WTC11 (cell line): Measurements from ENCODE around the gene ZNF12. TPM values are rescaled to one million over a fixed set of nuclear protein-coding genes. Genes with fewer than 3 reads are reported as not detected.
"Not testable (repeated sequence)": the region's sequence is repeated elsewhere in the genome, so short reads cannot be mapped to it uniquely, and the experiment has no call there.

Source experiments
- ATAC-seq: fragments of 200-7000 bp; cut with Tn5 transposase; 2 replicates; pipeline ENCODE4 v1.10.0; 2021; ENCODE audit warnings: mild to moderate bottlenecking, moderate library complexity
- CTCF ChIA-PET: fragments of 300-600 bp; sonication (Branson Sonifier 250); formaldehyde crosslinking; loops from one replicate; lab custom pipeline; 2021; ENCODE audit warnings: antibody characterized with exemption; lab: Charles Lee
- POLR2A ChIA-PET: fragments of 350-600 bp; sonication (Branson Sonifier 250); formaldehyde crosslinking; loops from one replicate; lab custom pipeline; 2021; ENCODE audit warnings: antibody characterized with exemption; lab: Charles Lee
- DNase-seq: peaks from one replicate; pipeline ENCODE4 v3.0.0; 2021; ENCODE audit warnings: low spot score
- H3K27ac Mint-ChIP-seq: 2 replicates; pipeline ENCODE4 v1.8.0; 2021; ENCODE audit warnings: mixed read lengths
- H3K27me3 Mint-ChIP-seq: 2 replicates; pipeline ENCODE4 v1.8.0; 2021; ENCODE audit warnings: low read depth, mild to moderate bottlenecking, moderate library complexity, mixed read lengths
- H3K36me3 Mint-ChIP-seq: 2 replicates; pipeline ENCODE4 v1.8.0; 2021; ENCODE audit warnings: mixed read lengths
- H3K4me1 Mint-ChIP-seq: 2 replicates; pipeline ENCODE4 v1.8.0; 2022; ENCODE audit warnings: mixed read lengths
- H3K4me3 Mint-ChIP-seq: 2 replicates; pipeline ENCODE4 v1.8.0; 2021; ENCODE audit warnings: mild to moderate bottlenecking, moderate library complexity, mixed read lengths
- H3K9me3 Mint-ChIP-seq: 2 replicates; pipeline ENCODE4 v1.8.0; 2021; ENCODE audit warnings: mixed read lengths
- ATF2 ChIP-seq: sonication (generic); formaldehyde crosslinking; IDR thresholded peaks from 2 replicates; pipeline ENCODE4 v1.8.1; 2022; ENCODE audit warnings: low read depth, missing genetic modification reagents, borderline replicate concordance
- ATF6 ChIP-seq: sonication (generic); formaldehyde crosslinking; IDR thresholded peaks from 2 replicates; pipeline ENCODE4 v1.8.1; 2023; ENCODE audit warnings: mild to moderate bottlenecking, missing genetic modification reagents
- ERG ChIP-seq: fragments of 250-450 bp; sonication (Bioruptor Pico); IDR thresholded peaks from 2 replicates; pipeline ENCODE4 v1.8.0; 2021; ENCODE audit warnings: mild to moderate bottlenecking
- ETV6 ChIP-seq: sonication (generic); formaldehyde crosslinking; IDR thresholded peaks from 2 replicates; pipeline ENCODE4 v1.8.1; 2022; ENCODE audit warnings: mild to moderate bottlenecking, missing genetic modification reagents
- FOXJ3 ChIP-seq: sonication (generic); formaldehyde crosslinking; IDR thresholded peaks from 2 replicates; pipeline ENCODE4 v1.9.0; 2021; ENCODE audit warnings: missing genetic modification reagents, mild to moderate bottlenecking, borderline replicate concordance
- FOXK1 ChIP-seq: sonication (generic); formaldehyde crosslinking; IDR thresholded peaks from 2 replicates; pipeline ENCODE4 v1.8.0; 2022; ENCODE audit warnings: mild to moderate bottlenecking, moderate library complexity, missing genetic modification reagents
- GRHL2 ChIP-seq: fragments of 250-450 bp; sonication (Bioruptor Pico); IDR thresholded peaks from 2 replicates; pipeline ENCODE4 v1.8.0; 2022; ENCODE audit warnings: mild to moderate bottlenecking, moderate library complexity; ENCODE audit not compliant: insufficient replicate concordance, severe bottlenecking
- HMGXB4 ChIP-seq: sonication (generic); formaldehyde crosslinking; IDR thresholded peaks from 2 replicates; pipeline ENCODE4 v1.8.1; 2023; ENCODE audit warnings: mild to moderate bottlenecking, moderate library complexity, missing genetic modification reagents
- IRF1 ChIP-seq: sonication (generic); formaldehyde crosslinking; IDR thresholded peaks from 2 replicates; pipeline ENCODE4 v1.8.0; 2023; ENCODE audit warnings: missing genetic modification reagents
- JUN ChIP-seq: sonication (generic); formaldehyde crosslinking; IDR thresholded peaks from 2 replicates; pipeline ENCODE4 v1.8.0; 2023; ENCODE audit warnings: mild to moderate bottlenecking, missing genetic modification reagents
- MYBL2 ChIP-seq: sonication (generic); formaldehyde crosslinking; IDR thresholded peaks from 2 replicates; pipeline ENCODE4 v1.8.1; 2023; ENCODE audit warnings: mild to moderate bottlenecking, moderate library complexity, missing genetic modification reagents
- NFATC4 ChIP-seq: fragments of 250-450 bp; sonication (Bioruptor Pico); IDR thresholded peaks from 2 replicates; pipeline ENCODE4 v1.9.0; 2021; ENCODE audit warnings: mild to moderate bottlenecking
- NR1H2 ChIP-seq: sonication (generic); formaldehyde crosslinking; IDR thresholded peaks from 2 replicates; pipeline ENCODE4 v1.9.0; 2021; ENCODE audit warnings: mild to moderate bottlenecking, moderate library complexity, missing genetic modification reagents
- NR2C2 ChIP-seq: sonication (generic); formaldehyde crosslinking; IDR thresholded peaks from 2 replicates; pipeline ENCODE4 v1.8.0; 2022; ENCODE audit warnings: mild to moderate bottlenecking, missing genetic modification reagents
- RORB ChIP-seq: fragments of 250-450 bp; sonication (Bioruptor Pico); IDR thresholded peaks from 2 replicates; pipeline ENCODE4 v1.9.0; 2021; ENCODE audit warnings: mild to moderate bottlenecking
- TEAD1 ChIP-seq: sonication (generic); formaldehyde crosslinking; IDR thresholded peaks from 2 replicates; pipeline ENCODE4 v1.8.0; 2022; ENCODE audit warnings: mild to moderate bottlenecking, missing genetic modification reagents
- ZNF396 ChIP-seq: fragments of 250-450 bp; sonication (Bioruptor Pico); IDR thresholded peaks from 2 replicates; pipeline ENCODE4 v1.8.0; 2021; ENCODE audit warnings: mild to moderate bottlenecking, moderate library complexity, borderline replicate concordance
- ZNF532 ChIP-seq: fragments of 250-450 bp; sonication (Bioruptor Pico); IDR thresholded peaks from 2 replicates; pipeline ENCODE4 v1.9.0; 2021; ENCODE audit warnings: mild to moderate bottlenecking, borderline replicate concordance
- ZSCAN18 ChIP-seq: fragments of 250-450 bp; sonication (Bioruptor Pico); IDR thresholded peaks from 2 replicates; pipeline ENCODE4 v2.1.2; 2022; ENCODE audit warnings: mild to moderate bottlenecking, moderate library complexity
- total RNA-seq: library from RNA; stranded (reverse); gene quantifications from 3 replicates; pipeline ENCODE4 v1.2.3, GENCODE V29; 2021

The ZNF12 gene
- total RNA-seq, 1 experiment from 2014 or later: 21.6 TPM

- TF ChIP-seq ZNF532 (no peak), NR1H2 (CRISPR knock-in tag) (no peak), JUN (no peak)
Measured at GRCh38 chr7:6729492-6730342, 23.0 kb upstream of the ZNF12 start (continued).

- H3K9me3 Mint-ChIP-seq, H3K27me3 Mint-ChIP-seq, H3K4me1 Mint-ChIP-seq, ATAC-seq, DNase-seq, CTCF ChIA-PET: not testable (repeated sequence)
- POLR2A ChIA-PET: interaction anchor here (1.0 kb wide), 1 partner anchor 22 kb away, joined by 3 read pairs; the partner anchor contains the start of gene ZNF12
- H3K4me3 Mint-ChIP-seq: peak overlapping the region; percentile 92
- H3K36me3 Mint-ChIP-seq: peaks cover 16% of the 10 kb centered on the region
- peak overlapping the region; percentile 95 for H3K27ac Mint-ChIP-seq
Measured at GRCh38 chr7:6728893-6729491, 22.2 kb upstream of the ZNF12 start.

- peak overlapping the region; percentile 33; the same call in 1 of the 2 replicates for H3K4me3 Mint-ChIP-seq
- TF ChIP-seq ATF2: no peak
- TF ChIP-seq IRF1 (CRISPR knock-in tag): no peak
- no peak for TF ChIP-seq FOXJ3 (CRISPR knock-in tag)
- TF ChIP-seq HMGXB4 (CRISPR knock-in tag): no peak
- no peak for TF ChIP-seq NR2C2 (CRISPR knock-in tag)
- no peak for TF ChIP-seq TEAD1
- no peak for TF ChIP-seq FOXK1 (CRISPR knock-in tag)
- TF ChIP-seq ERG (CRISPR knock-in tag): no peak
- no peak for TF ChIP-seq RORB (CRISPR knock-in tag)
- no peak for TF ChIP-seq ZSCAN18 (CRISPR knock-in tag)
- TF ChIP-seq MYBL2: no peak
- no peak for TF ChIP-seq NFATC4 (CRISPR knock-in tag)
- no peak for TF ChIP-seq GRHL2 (CRISPR knock-in tag)
- no peak for TF ChIP-seq ATF6
- TF ChIP-seq ETV6 (CRISPR knock-in tag): no peak
- no peak for TF ChIP-seq ZNF396 (CRISPR knock-in tag)
Measured at GRCh38 chr7:6727663-6728062, 20.9 kb upstream of the ZNF12 start.

More at GRCh38 chr7:6727663-6728062, 20.9 kb upstream of the ZNF12 start:
- Mint-ChIP-seq H3K27me3 (no peaks in the 10 kb centered on the region; the same call in none of the 2 replicates), H3K36me3 (peaks cover 5% of the 10 kb centered on the region), H3K27ac (peak overlapping the region; percentile 65; the same call in 1 of the 2 replicates), H3K9me3 (no peaks in the 10 kb centered on the region), H3K4me1 (peaks cover 9% of the 10 kb centered on the region)
- DNase-seq (no peak), ATAC-seq (no peak)
- ChIA-PET CTCF (no interaction called here), POLR2A (no interaction called here)
